ENCODE results near the gene STMN3.

Gene STMN3

GRCh38 chr20:63653041-63653973 lies at the start of gene STMN3:
TSS of gene STMN3 (minus strand) at chr20:63653424. CDS start at chr20:63653345, 79 bp downstream.
- no peak within 1 kb of the TSS for H3K27ac ChIP-seq
- TF ChIP-seq CTCF (conservative IDR thresholded peaks at IDR 0.05) (no peak), ZFX (IDR thresholded peaks at IDR 0.05) (no peak)

GRCh38 chr20:63702036-63702665 lies 48.9 kb upstream of the STMN3 start:
- TF ChIP-seq ZFX (IDR thresholded peaks at IDR 0.05) (no peak), CTCF (conservative IDR thresholded peaks at IDR 0.05) (no peak)
- H3K27ac ChIP-seq: no peak overlapping the region

- no peak for TF ChIP-seq ZFX (IDR thresholded peaks at IDR 0.05)
- no peak for TF ChIP-seq CTCF (conservative IDR thresholded peaks at IDR 0.05)
- H3K27ac ChIP-seq: no peak overlapping the region
These were observed 48.3 kb upstream of the STMN3 start for GRCh38 chr20:63701329-63702035.

GRCh38 chr20:63701051-63701328 lies 47.8 kb upstream of the STMN3 start:
- TF ChIP-seq CTCF (conservative IDR thresholded peaks at IDR 0.05) (no peak), ZFX (IDR thresholded peaks at IDR 0.05) (no peak)
- no peak overlapping the region for H3K27ac ChIP-seq

GRCh38 chr20:63700199-63701050 lies 47.2 kb upstream of the STMN3 start:
- no peak overlapping the region for H3K27ac ChIP-seq
- TF ChIP-seq ZFX (IDR thresholded peaks at IDR 0.05): no peak
- no peak for TF ChIP-seq CTCF (conservative IDR thresholded peaks at IDR 0.05)

GRCh38 chr20:63699466-63700198 lies 46.4 kb upstream of the STMN3 start:
- no peak overlapping the region for H3K27ac ChIP-seq
- TF ChIP-seq CTCF (conservative IDR thresholded peaks at IDR 0.05) (no peak), ZFX (IDR thresholded peaks at IDR 0.05) (no peak)
